GM12892 (cell line): ENCODE results near the gene HIPK1.
"Not testable (repeated sequence)": the region's sequence is repeated elsewhere in the genome, so short reads cannot be mapped to it uniquely, and the experiment has no call there.

Experiments
- DNase-seq: peaks from one replicate; pipeline ENCODE4 v3.0.0; 2011; ENCODE audit not compliant: insufficient read length
- FAIRE-seq: peaks from 2 replicates; lab custom pipeline; 2011; peaks lifted over from hg19 to GRCh38; lab: Jason Lieb, UNC
- POLR2A ChIP-seq: IDR thresholded peaks from 2 replicates; pipeline ENCODE4 v1.6.1; 2011; ENCODE audit warnings: low read depth, low read length, control low read depth
- POLR2AphosphoS5 ChIP-seq: IDR thresholded peaks from 2 replicates; pipeline ENCODE4 v1.6.1; 2011; ENCODE audit warnings: low read depth, low read length, control low read depth
- TAF1 ChIP-seq: IDR thresholded peaks from 2 replicates; pipeline ENCODE4 v1.6.1; 2011; ENCODE audit warnings: low read depth, mild to moderate bottlenecking, control low read depth, low read length, borderline replicate concordance

The HIPK1 gene

GRCh38 chr1:114003431-114003830, 74.3 kb downstream of the HIPK1 start:
- TF ChIP-seq POLR2AphosphoS5 (no peak), TAF1 (no peak), POLR2A (no peak)
- FAIRE-seq (no peak), DNase-seq (no peak)

GRCh38 chr1:114006825-114007224, 77.7 kb downstream of the HIPK1 start:
- DNase-seq, FAIRE-seq: not testable (repeated sequence)

- FAIRE-seq (no peak), DNase-seq (no peak)
- TF ChIP-seq TAF1 (no peak), POLR2A (no peak), POLR2AphosphoS5 (no peak)
These were observed 79.4 kb downstream of the HIPK1 start for GRCh38 chr1:114008480-114008941.

- DNase-seq: no peak
These were observed 79.9 kb downstream of the HIPK1 start for GRCh38 chr1:114008993-114009392.

GRCh38 chr1:114009393-114009792, 80.3 kb downstream of the HIPK1 start:
- FAIRE-seq: no peak
- no peak for TF ChIP-seq TAF1
- TF ChIP-seq POLR2AphosphoS5: no peak
- TF ChIP-seq POLR2A: no peak
- DNase-seq: no peak

More at GRCh38 chr1:114008993-114009392, 79.9 kb downstream of the HIPK1 start:
- FAIRE-seq: no peak
- TF ChIP-seq POLR2AphosphoS5 (no peak), TAF1 (no peak), POLR2A (no peak)

GRCh38 chr1:114010433-114011184, 81.5 kb downstream of the HIPK1 start:
- DNase-seq: no peak
- TF ChIP-seq TAF1 (no peak), POLR2A (no peak), POLR2AphosphoS5 (no peak)
- no peak for FAIRE-seq

GRCh38 chr1:114011796-114012195, 82.7 kb downstream of the HIPK1 start:
- TF ChIP-seq POLR2AphosphoS5 (no peak), POLR2A (no peak), TAF1 (no peak)
- no peak for FAIRE-seq
- no peak for DNase-seq

- TF ChIP-seq POLR2AphosphoS5: no peak
- no peak for TF ChIP-seq TAF1
- TF ChIP-seq POLR2A: no peak
- FAIRE-seq (no peak), DNase-seq (no peak)
These were observed 86.0 kb downstream of the HIPK1 start for GRCh38 chr1:114015075-114015474.

- not testable (repeated sequence) for DNase-seq, FAIRE-seq
These were observed 90.6 kb downstream of the HIPK1 start for GRCh38 chr1:114019724-114020123.

GRCh38 chr1:114021665-114022099, 92.6 kb downstream of the HIPK1 start:
- no peak for TF ChIP-seq POLR2A
- TF ChIP-seq POLR2AphosphoS5: no peak
- TF ChIP-seq TAF1: no peak
- DNase-seq (no peak), FAIRE-seq (no peak)

GRCh38 chr1:114022877-114023276, 93.8 kb downstream of the HIPK1 start:
- no peak for FAIRE-seq

GRCh38 chr1:114023377-114023776, 94.3 kb downstream of the HIPK1 start:
- TF ChIP-seq TAF1 (no peak), POLR2AphosphoS5 (no peak), POLR2A (no peak)
- DNase-seq: no peak
- no peak for FAIRE-seq

More at GRCh38 chr1:114022877-114023276, 93.8 kb downstream of the HIPK1 start:
- no peak for TF ChIP-seq TAF1
- no peak for DNase-seq
